ENCODE data around the gene PTPRS. TPM values are rescaled to one million over a fixed set of nuclear protein-coding genes. Genes with fewer than 3 reads are reported as not detected.
A peak's percentile ranks its signal among the peaks of the same experiment; 100 is the strongest.
"Not testable (repeated sequence)": the region's sequence is repeated elsewhere in the genome, so short reads cannot be mapped to it uniquely, and the experiment has no call there.

PTPRS gene
- total and polyA plus RNA-seq, 9 of the 15 experiments (the other 6 are each of a cell fraction or from before 2014, with no cell fraction given), result 1.1 to 49.4 (median 14.1) TPM

DNA sequence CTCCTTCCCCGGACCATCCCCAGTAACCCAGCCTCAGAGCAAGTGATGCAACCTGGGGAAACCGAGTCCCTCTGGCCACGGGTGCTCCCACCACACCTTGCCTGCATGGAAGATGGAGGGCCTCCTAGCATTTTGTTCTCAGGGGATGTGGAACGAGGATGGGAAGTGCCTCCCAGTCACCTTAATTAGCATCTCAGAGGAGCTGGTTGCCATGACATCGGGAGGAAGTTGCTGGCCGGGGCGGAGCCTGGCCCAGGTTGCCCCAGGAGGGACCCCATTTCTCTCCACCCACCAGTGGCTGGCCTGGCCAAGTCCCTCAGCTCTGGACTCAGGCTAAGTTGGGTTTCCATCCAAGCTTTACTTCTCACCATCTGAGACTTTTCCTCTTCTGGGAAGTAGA lies 24.1 kb upstream of the PTPRS start:
- Histone ChIP-seq H3K4me3 (no peak overlapping the region), H3K9me1 (ENCODE audit: control insufficient read depth, insufficient read depth, low read length) (no peaks in the 10 kb centered on the region), H2AFZ (ENCODE audit: low read depth, low read length) (no peak overlapping the region), H3K27ac (ENCODE audit: extremely low read depth, low read depth, low read length) (no peak overlapping the region), H3K27me3 (ENCODE audit: control insufficient read depth in 2 of 2, insufficient read depth in 2 of 2, low read length in 2 of 2) (peaks cover 0 to 14% of the 10 kb centered on the region in 2 experiments; a peak in 2 of 5 replicates), H3K9me3 (replicated peaks; ENCODE audit: control insufficient read depth, insufficient read depth, low read depth, low read length) (no peaks in the 10 kb centered on the region), H3K9ac (ENCODE audit: insufficient read depth in 1 of 2, low read depth in 2 of 2, low read length in 2 of 2) (no peak overlapping the region), H3K79me2 (ENCODE audit: control insufficient read depth, insufficient read depth, low read length) (no peaks in the 10 kb centered on the region), H3K4me2 (ENCODE audit: insufficient read depth, low read length) (no peak overlapping the region), H3K36me3 (ENCODE audit: control insufficient read depth, insufficient read depth, low read length) (no peaks in the 10 kb centered on the region), H3K4me1 (replicated peaks in 1 of 2; ENCODE audit: control insufficient read depth in 2 of 2, insufficient read depth in 2 of 2, low read length in 2 of 2) (no peaks in the 10 kb centered on the region), H4K20me1 (replicated peaks; ENCODE audit: control insufficient read depth, insufficient read depth, low read length) (peaks cover 3% of the 10 kb centered on the region; the same call in 1 of the 2 replicates)
- intact Hi-C loops (cut with micrococcal nuclease), result no loop called here
- BruUV-seq (replicated peaks), result no TSS peak
- POLR2A ChIA-PET, result interaction anchor here (0.6 to 1.5 kb wide), 5 partner anchors 11 to 329 kb away, joined by 3 to 6 read pairs (median 3); no protein-coding TSS in a partner anchor
- FAIRE-seq (no peak), DNase-seq (ENCODE audit: extremely low read depth in 1 of 4, low spot score in 3 of 4) (peak in 3 of 4 experiments; percentile 10 to 32 (median 29)), ATAC-seq (peak; percentile 58)
- CTCF ChIA-PET (ENCODE audit: low intra/inter-chr PET ratio), result no interaction called here
- TF ChIP-seq EGR1 (conservative IDR thresholded peaks at IDR 0.05), result no peak
- TF ChIP-seq ZC3H4 (CRISPR knock-in tag; IDR thresholded peaks at IDR 0.05; ENCODE audit: borderline replicate concordance), result no peak
- peak; percentile 70; the same call in 1 of the 2 replicates for TF ChIP-seq CTBP1 (IDR thresholded peaks at IDR 0.05; ENCODE audit: borderline replicate concordance)
- peak; percentile 81 for TF ChIP-seq RFX1 (IDR thresholded peaks at IDR 0.05)
- TF ChIP-seq, protein P1, sequence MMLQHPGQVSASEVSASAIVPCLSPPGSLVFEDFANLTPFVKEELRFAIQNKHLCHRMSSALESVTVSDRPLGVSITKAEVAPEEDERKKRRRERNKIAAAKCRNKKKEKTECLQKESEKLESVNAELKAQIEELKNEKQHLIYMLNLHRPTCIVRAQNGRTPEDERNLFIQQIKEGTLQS (IDR thresholded peaks at IDR 0.05), result 0 out of 2 replicates have a peak, but pooled peaks have one; percentile 23
- TF ChIP-seq, protein P1 (CRISPR knock-in tag; conservative IDR thresholded peaks at IDR 0.05), result no peak
- 0 out of 4 replicates have a peak, but pooled peaks of 1 of the 2 experiments have one; percentile 29 for TF ChIP-seq RCOR1 (IDR thresholded peaks at IDR 0.05; ENCODE audit: borderline replicate concordance in 1 of 2, low read depth in 2 of 2, low read length in 2 of 2)
- TF ChIP-seq CEBPG (CRISPR knock-in tag; IDR thresholded peaks at IDR 0.05), result peak; percentile 40; the same call in 1 of the 2 replicates
- TF ChIP-seq CEBPG (tag; conservative IDR thresholded peaks at IDR 0.05 in 1 of 2, IDR thresholded peaks at IDR 0.05 in 1 of 2), result no peak
- WGBS (ENCODE audit: insufficient coverage, low coverage, missing lambda C conversion rate), result 4% methylated on average over 7 of the region's 7 CpGs
- in situ Hi-C loops (cut with MboI), result no loop called here

DNA sequence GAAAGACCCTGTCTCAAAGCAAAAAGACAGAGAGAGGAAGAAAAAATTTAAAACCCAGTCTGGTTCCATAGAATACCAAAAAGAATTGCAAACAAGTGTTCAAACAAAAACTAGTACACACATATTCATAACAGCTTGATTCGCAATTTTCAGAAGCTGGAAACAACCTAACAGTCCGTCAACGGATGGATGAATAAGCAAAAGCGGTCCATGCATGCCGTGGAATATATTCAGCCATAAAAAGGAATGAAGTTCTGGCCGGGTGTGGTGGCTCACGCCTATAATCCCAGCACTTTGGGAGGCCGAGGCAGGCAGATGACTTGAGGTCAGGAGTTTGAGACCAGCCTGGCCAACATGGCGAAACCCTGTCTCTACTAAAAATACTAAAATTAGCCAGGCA lies 21.2 kb upstream of the PTPRS start:
- H2AFZ ChIP-seq (ENCODE audit: low read depth, low read length); FAIRE-seq; in situ Hi-C loops (cut with MboI): not testable (repeated sequence)

More for the DNA sequence above, 21.2 kb upstream of the PTPRS start:
- H3K79me2 ChIP-seq (ENCODE audit: control insufficient read depth, insufficient read depth, low read length); H3K9me1 ChIP-seq (ENCODE audit: control insufficient read depth, insufficient read depth, low read length); H3K4me1 ChIP-seq (replicated peaks in 1 of 2; ENCODE audit: control insufficient read depth in 2 of 2, insufficient read depth in 2 of 2, low read length in 2 of 2); H3K9me3 ChIP-seq (replicated peaks; ENCODE audit: control insufficient read depth, insufficient read depth, low read depth, low read length); ATAC-seq; H3K4me3 ChIP-seq; H4K20me1 ChIP-seq (replicated peaks; ENCODE audit: control insufficient read depth, insufficient read depth, low read length); intact Hi-C loops (cut with micrococcal nuclease); H3K27ac ChIP-seq (ENCODE audit: extremely low read depth, low read depth, low read length); DNase-seq (ENCODE audit: extremely low read depth in 1 of 4, low spot score in 3 of 4); H3K9ac ChIP-seq (ENCODE audit: insufficient read depth in 1 of 2, low read depth in 2 of 2, low read length in 2 of 2); CTCF ChIA-PET (ENCODE audit: low intra/inter-chr PET ratio); POLR2A ChIA-PET; H3K4me2 ChIP-seq (ENCODE audit: insufficient read depth, low read length); BruUV-seq (replicated peaks); H3K36me3 ChIP-seq (ENCODE audit: control insufficient read depth, insufficient read depth, low read length): not testable (repeated sequence)
- under 1% methylated on average over 9 of the region's 9 CpGs for WGBS (ENCODE audit: insufficient coverage, low coverage, missing lambda C conversion rate)
- H3K27me3 ChIP-seq (ENCODE audit: control insufficient read depth in 2 of 2, insufficient read depth in 2 of 2, low read length in 2 of 2), result peaks cover 0 to 25% of the 10 kb centered on the region in 2 experiments; a peak in 1 of 5 replicates

Measured in K562 (cell line).